Measurements from ENCODE around the gene IFIT3.

DNA sequence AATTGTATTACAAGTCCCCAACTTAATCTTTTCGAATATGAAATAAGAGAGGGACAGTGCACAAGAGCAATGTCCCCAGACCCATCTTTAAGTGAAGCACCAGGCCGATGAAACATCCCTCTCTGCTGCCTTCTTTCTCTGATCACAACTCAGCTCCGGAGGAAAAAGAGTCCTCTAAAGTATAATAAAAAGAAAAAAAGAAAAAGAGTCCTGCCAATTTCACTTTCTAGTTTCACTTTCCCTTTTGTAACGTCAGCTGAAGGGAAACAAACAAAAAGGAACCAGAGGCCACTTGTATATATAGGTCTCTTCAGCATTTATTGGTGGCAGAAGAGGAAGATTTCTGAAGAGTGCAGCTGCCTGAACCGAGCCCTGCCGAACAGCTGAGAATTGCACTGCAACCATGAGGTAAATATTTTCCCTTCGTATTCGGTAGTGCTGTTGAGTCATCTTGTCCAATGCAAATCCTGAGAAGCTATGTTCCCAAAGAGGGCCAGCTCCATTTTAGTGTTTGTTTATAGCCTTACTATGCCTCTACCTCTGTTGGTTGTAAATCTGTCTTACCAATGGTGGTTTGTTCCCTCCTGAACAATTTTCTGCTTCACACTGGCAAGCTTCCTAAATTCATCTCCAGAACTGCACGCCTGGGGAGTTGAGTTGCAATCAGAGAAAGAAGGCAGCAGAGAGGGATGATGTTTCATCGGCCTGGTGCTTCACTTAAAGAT, 25.9 kb upstream of the IFIT3 start, which contains the start of gene IFIT2:
- no peak for TF ChIP-seq EP300 (IDR thresholded peaks at IDR 0.05)
- no peak for TF ChIP-seq MAZ (IDR thresholded peaks at IDR 0.05; ENCODE audit: borderline replicate concordance, low read depth, low read length)
- no peak for TF ChIP-seq POLR2A (IDR thresholded peaks at IDR 0.05; ENCODE audit: low read length)
- no peak for TF ChIP-seq POLR2AphosphoS2 (conservative IDR thresholded peaks at IDR 0.05; ENCODE audit: low read length)
- no peak for TF ChIP-seq SMC3 (IDR thresholded peaks at IDR 0.05)

Data from A549 (cell line).